GM19438 (cell line): Measurements from ENCODE around the gene KCTD4.

Experiments used
- ATAC-seq: cut with Tn5 transposase; IDR thresholded peaks from one replicate; pipeline ENCODE4 v1.9.1; 2021; ENCODE audit warnings: low read depth; ENCODE audit not compliant: unreplicated experiment

Gene KCTD4

DNA sequence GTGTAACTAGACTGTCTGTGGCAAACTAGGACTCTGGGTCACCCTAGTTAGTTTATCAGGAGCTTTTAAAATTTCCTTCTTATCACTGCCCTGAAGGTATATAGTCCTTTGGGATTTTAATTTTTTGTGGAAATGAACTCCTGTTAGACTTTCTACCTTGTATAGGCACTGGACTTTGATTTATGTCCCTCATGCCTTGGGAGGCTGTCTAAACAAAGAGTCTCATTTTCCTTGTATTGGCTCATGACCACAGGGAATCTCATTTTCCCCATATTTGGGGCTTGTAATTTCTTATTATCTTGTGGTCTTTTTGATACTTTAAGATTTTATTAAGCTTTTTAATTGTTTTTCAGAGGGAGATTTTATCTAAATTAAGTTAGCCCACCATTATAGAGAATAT, 21.4 kb downstream of the KCTD4 start:
- no peak for ATAC-seq

DNA sequence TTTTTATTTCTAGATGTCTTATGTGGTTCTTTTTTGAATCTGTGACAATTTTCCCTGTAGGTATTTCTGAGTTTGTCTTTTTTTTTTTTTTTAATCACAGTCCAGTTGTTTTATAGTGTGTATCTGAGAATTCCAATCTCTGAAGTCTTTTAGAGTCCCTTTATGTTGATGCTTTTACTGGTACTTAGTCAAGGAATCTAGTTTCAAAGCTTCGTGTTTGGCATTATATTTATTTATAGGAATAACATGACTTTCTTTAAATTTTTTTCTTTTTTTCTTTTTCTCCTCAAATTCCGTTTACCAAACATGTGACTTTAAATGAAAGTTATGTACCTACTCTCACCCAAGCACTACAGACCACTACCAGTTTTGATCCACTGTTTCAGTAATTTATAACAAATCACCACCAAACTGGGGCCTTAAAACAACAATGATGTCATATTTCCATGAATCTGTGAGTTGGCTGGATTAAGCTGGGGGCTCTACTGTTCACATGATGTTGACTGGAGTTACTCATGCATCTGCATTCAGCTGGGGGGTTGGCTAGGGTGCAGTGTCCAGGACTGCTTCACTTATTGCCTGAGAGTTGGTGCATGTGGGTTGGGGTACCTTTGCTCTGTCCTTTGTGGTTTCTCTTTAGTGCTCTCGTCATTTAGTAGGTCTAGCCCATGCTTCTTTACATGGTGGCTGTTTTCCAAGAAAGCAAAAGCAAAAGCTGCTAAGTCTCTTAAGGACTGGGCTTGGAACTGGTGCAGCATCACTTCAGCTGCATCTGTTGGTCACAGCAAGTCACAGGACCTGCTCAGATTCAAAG, 22.3 kb downstream of the KCTD4 start:
- ATAC-seq = no peak

DNA sequence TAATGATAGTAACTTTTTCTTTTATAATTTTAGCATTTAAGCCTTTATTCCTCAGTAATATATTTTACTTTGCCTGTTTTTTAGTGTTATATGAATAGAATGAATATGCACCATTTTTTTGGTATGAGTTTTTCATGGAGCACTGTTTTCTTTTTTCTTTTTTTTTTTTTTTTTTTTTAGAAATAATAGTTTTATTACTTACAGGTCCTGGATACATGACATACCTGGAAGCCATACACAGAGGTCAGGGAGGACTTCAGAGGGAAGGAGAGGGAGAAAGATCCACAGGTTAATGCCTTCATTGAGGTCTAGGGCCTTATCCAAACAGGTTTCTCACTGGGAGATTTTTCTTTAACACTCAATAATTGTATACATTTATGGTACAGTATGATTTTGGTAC, 26.4 kb downstream of the KCTD4 start:
- ATAC-seq = no peak

DNA sequence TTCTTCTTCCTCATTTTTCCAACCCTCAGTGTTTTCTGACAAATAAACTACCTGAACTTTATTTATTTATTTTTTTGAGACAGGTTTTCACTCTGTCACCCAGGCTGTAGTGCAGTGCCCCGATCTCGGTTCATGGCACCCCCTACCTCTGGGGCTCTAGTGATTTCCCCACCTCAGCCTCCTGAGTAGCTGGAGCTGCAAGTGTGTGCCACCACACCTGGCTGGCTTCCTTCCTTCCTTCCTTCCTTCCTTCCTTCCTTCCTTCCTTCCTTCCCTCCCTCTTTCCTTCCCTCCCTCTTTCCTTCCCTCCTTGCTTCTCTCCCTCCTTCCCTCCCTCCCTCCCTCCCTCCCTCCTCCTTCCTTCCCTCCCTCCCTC, 32.3 kb downstream of the KCTD4 start:
- ATAC-seq = no peak

DNA sequence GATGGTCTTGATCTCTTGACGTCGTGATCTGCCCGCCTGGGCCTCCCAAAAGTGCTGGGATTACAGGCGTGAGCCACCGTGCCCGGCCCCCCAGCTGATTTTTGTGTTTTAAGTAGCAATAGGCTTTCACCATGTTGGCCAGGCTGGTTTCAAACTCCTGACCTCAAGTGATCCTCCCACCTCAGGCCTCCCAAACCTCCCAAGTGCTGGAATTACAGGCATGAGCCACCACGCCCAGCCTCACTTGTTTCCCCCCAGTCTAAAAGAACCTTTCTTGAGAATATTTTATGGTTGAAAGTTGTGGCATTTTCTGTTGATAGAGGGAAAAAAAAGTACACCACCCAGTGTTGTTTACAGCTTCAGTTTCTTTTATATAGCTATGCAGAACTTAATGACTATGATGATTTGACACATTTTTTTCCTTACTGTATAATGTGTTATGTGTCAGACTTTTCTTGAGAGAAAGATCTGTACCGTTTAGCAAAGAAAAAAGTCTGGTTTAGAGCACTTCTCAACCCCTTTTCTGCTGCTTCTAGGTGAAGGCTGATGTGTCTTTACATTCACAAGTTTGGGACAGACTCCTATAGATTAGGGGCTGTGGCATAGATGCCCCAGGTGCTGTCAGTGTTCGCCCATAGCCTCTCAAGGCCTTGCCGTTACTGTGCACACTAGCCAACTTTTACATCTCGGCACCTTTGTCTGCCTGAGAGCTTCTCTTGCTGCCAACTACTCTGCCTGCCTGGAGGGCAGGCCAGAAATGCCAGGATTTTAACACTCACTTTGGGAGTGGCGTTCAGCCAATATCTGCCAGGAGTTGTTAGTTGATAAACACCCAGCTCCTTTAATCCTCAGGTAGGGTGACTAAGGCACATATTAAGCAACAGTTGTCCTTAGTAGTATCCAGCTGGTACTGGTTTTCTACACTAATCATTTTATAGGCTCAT, 33.0 kb downstream of the KCTD4 start:
- no peak for ATAC-seq

DNA sequence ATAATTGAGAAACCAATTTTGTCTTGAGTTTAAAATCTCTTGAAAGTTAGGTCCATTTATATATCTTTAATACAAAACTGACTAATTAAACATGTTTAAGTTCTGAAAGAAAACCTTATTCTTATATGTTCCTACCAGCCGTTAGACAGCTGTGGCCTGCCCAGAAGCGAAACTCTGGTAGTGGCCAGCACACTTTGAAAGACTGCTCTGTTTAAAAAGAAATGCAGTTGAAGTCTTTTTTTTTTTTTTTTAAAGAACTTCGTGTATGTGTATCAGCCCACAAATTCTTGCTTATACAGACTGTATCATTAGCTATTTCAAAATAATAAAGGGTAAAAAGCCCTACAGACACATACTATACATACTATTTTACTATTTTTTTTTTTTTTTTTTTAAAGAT, 34.0 kb downstream of the KCTD4 start:
- no peak for ATAC-seq

DNA sequence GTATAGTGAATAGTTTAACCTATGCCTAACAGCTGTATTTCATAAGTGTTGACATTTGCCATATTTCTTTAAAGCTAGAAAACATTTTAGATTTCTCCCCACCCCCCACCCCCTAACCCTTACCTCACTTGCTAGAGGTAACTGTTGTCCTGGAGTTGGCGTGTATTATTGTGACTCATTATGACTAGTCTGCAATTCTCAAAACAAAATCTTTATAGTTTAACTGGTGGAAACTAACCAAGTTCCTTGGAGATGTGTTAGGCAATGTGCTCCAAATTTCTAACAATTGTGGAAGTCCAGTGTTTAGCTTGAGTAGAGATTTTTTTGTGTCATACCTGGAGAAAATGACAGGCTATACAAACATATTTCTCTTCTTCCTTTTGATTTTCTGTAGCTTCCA, 38.0 kb downstream of the KCTD4 start:
- ATAC-seq = no peak

DNA sequence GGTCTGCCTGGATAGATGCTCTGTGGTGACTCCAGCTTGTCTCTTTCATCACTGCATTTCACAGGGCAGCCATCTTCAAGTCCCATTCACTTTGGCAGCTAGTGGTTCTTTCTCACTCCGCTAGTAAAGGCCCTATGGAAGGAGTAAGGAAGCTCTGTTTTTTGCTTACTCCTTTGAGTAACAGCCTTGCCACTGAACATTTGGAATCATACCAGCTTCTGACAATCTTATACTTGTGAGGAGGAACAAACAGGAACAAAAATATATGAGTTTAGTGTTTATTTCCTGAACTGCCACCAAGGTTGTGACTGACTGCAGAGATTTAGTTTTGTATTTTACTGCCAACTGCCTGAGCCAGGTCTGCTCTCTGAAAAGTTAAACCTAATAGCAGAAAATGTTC, 38.7 kb downstream of the KCTD4 start:
- ATAC-seq = no peak

DNA sequence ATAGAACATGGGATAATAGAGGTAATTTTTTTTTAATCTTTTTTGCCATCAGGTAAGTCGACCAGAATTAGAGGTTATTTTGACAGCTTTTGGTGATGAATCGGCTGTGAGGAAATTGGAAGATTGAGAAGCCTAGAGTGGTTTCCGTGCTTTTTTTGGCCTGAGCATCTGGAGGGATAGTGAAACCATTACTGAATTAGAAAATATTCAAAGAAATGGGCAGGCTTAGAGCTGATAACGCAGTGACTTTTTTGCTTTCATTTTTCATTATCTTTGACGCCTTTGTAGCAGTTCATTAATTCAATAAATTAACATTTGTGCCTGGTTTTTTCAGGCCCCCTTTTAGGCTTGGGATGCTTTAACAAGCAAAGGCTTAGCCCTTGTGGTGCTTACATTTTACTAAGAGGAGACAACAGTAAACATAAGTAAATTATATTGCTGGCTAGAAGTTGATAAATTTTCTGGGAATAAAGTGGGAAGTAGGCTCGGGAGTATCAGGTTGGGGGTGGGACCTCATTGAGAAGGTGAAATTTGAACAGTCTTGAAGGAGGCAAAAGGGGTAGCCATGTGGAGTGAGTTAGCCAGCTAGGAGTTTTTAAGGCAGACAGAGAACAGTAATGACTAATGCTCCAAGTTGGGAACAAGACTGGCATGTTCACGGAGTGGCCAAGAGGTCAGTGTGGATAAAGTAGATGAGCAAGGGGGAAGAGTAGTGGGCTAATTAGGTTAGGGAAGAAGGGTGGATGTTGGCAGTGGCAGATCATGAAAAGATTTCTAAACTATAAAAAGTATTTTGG, 44.1 kb downstream of the KCTD4 start:
- no peak for ATAC-seq

DNA sequence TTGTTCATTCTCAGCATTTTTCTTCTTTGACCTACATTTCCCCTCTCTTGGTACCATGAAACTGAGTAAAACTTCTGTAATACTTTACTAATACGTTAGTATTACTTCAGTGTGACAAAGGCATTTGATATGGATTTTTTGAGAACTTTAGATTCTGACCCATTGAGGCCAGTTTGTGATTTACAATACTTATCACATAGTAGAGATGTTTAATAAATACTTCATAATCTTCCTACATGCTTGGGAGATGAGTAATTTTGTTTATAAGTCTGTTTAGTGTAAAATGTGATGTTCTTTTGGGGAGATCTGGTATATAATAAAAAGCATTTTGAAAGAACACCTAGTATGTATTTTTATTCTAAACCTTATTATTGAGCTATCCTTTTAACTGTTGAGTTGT, 50.9 kb downstream of the KCTD4 start:
- ATAC-seq = no peak

DNA sequence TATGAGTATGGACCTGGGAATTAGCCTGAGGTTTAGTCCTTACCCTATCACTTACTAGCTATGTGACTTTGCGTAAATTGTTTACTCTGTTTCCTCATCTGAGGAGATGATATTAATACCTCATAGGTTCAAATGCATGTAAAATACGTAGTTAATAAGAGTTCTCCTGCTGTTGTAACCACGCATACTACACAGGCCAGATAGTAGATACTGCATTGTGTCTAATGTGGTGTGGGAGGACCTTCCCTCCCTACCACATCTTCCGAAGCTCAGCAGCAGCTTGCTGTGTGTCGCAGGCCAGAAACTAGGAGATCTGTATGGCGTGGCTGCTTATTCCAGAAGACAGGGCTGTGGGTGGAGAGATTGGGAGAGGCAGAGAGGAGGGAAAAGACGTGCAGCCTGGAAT, 57.5 kb downstream of the KCTD4 start:
- ATAC-seq = no peak
